Tracheal epithelial cell (primary cell): ENCODE measurements around the gene MDH1. TPM values are rescaled to one million over a fixed set of nuclear protein-coding genes. Genes with fewer than 3 reads are reported as not detected.

ENCODE experiments used
- total RNA-seq: library from RNA; depleted of rRNA; stranded (reverse); fragments of >200 nt; gene quantifications from 2 replicates; pipeline ENCODE4 v1.2.1, GENCODE V29; 2014

MDH1 gene
- 140 and 161 TPM in 2 replicates for total RNA-seq

DNA sequence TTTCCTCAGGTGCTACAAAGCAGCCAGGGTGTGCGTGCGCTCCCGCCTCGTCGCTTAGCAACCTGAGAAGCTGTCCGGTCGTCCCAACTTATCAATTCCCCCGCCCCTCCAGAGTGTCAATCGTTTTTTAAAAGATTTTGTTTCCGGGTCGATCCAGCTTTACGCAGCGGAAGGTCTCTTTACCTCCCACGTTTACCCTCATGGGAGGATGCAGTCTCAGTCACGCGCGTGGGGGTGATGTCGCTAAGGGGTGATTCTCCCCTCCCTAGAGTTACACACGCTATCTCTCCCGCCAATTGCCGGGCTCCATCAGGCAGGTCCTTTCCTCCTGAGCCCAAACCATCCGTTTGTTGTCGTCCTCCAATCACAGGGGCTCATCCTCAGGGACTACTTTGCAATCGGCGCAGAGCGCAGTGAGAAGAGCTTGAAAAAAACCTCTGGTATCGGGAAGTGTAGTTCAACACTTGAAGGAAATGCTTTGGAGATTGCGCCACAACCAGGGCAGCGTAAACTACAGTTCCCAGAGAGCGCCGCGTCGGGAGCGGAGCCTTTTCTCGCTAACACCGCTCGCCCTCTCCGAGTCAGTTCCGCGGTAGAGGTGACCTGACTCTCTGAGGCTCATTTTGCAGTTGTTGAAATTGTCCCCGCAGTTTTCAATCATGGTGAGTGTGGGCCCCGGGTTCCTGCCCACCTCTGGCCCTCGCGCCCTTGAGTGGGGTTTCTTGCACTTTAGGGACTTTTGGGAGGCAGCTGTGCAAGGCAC, at the start of gene MDH1, which contains the start of gene WDPCP:
MDH1 (plus strand) TSS at position 579 of the 763 bp plus-strand sequence; CDS start at position 660, 81 bp downstream.
WDPCP (minus strand) TSS at position 93 of the 763 bp plus-strand sequence. CDS start 206 bp downstream, outside the sequence.

Other genes starting within 250 kb of the MDH1 start
- gene WDPCP, start 486 bp upstream of the MDH1 start, total RNA-seq = 4.6 and 8.3 TPM in 2 replicates